Subcutaneous adipose tissue (tissue), 4 donors: ENCODE data around the gene STK32C. TPM values are rescaled to one million over a fixed set of nuclear protein-coding genes. Genes with fewer than 3 reads are reported as not detected.

Experiments
- total RNA-seq, 4 donors: library from RNA; depleted of rRNA; stranded (reverse); fragments of >200 nt; gene quantifications; one replicate each; pipeline ENCODE4 v1.1.0, GENCODE V29; 2016
- TF ChIP-seq, protein P1 (sequence below): fragments of 450-650 bp; IDR thresholded peaks from one replicate; pipeline ENCODE4 v1.5.1; 2016; ENCODE audit warnings: low read depth, mild to moderate bottlenecking, control low read depth, antibody characterized with exemption, moderate library complexity

The STK32C gene
- total RNA-seq, 4 donors from 2014 or later = 2.9 to 12.3 (median 10.9) TPM

DNA sequence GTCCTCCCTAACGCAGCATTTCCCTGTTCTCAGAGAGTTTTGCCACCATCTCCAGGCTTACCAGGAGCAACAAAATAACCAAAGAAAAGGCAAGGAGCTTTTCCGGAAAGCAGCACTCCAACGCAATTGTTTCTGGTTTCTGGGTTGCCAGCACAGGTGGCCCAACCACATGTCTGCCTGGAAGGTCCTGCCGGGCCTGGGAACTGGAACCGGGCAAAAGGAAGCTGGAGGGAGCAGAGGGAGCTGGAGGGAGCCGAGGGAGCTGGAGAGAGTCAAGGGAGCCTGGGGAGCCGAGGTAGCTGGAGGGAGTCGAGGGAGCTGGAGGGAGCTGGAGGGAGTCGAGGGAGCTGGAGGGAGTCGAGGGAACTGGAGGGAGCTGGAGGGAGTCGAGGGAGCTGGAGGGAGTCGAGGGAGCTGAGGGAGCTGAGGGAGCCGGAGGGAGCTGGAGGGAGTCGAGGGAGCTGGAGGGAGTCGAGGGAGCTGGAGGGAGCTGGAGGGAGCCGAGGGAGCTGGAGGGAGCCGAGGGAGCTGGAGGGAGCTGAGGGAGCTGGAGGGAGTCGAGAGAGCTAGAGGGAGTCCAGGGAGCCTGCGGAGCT lies 54.6 kb downstream of the STK32C start:
- TF ChIP-seq, protein P1, sequence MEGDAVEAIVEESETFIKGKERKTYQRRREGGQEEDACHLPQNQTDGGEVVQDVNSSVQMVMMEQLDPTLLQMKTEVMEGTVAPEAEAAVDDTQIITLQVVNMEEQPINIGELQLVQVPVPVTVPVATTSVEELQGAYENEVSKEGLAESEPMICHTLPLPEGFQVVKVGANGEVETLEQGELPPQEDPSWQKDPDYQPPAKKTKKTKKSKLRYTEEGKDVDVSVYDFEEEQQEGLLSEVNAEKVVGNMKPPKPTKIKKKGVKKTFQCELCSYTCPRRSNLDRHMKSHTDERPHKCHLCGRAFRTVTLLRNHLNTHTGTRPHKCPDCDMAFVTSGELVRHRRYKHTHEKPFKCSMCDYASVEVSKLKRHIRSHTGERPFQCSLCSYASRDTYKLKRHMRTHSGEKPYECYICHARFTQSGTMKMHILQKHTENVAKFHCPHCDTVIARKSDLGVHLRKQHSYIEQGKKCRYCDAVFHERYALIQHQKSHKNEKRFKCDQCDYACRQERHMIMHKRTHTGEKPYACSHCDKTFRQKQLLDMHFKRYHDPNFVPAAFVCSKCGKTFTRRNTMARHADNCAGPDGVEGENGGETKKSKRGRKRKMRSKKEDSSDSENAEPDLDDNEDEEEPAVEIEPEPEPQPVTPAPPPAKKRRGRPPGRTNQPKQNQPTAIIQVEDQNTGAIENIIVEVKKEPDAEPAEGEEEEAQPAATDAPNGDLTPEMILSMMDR = no peak

DNA sequence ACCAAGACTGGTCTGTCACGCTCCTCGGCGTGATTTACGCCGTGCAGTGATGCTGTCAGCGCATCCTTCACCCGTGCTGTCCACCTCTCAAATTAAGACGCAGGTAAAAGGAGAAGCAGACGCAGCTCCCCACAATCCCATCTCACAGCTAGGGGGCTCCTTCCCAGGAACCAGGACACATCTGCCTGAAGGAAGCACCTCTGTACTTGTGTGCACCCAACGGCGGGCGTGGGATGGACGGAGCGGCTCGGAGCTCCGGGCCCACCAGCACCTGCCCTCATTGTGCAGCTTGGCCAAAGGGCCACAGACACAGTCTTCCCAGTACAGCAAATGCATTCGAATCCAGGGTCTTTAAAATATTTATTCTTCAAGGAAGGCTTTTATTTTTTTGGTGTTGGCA lies 55.3 kb downstream of the STK32C start:
- TF ChIP-seq, protein P1 = no peak

DNA sequence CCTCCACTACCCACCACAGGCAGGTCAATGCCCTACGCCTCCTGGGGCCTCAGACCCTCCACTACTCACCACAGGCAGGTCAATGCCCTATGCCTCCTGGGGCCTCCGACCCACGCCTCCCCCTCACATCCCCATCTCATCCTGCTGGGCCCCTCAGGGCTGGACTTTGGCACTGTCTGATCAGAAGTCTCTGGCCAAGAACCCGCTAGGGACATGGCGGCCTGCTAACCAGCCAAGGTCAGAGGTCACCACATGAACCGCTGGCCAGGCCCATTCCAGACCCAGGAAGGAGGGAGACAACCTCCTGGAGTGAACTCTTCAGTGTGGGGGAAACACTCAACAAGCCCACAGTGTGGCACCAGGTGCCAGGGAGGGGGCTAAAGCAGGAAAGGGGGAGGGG lies 55.8 kb downstream of the STK32C start:
- TF ChIP-seq, protein P1 = no peak

DNA sequence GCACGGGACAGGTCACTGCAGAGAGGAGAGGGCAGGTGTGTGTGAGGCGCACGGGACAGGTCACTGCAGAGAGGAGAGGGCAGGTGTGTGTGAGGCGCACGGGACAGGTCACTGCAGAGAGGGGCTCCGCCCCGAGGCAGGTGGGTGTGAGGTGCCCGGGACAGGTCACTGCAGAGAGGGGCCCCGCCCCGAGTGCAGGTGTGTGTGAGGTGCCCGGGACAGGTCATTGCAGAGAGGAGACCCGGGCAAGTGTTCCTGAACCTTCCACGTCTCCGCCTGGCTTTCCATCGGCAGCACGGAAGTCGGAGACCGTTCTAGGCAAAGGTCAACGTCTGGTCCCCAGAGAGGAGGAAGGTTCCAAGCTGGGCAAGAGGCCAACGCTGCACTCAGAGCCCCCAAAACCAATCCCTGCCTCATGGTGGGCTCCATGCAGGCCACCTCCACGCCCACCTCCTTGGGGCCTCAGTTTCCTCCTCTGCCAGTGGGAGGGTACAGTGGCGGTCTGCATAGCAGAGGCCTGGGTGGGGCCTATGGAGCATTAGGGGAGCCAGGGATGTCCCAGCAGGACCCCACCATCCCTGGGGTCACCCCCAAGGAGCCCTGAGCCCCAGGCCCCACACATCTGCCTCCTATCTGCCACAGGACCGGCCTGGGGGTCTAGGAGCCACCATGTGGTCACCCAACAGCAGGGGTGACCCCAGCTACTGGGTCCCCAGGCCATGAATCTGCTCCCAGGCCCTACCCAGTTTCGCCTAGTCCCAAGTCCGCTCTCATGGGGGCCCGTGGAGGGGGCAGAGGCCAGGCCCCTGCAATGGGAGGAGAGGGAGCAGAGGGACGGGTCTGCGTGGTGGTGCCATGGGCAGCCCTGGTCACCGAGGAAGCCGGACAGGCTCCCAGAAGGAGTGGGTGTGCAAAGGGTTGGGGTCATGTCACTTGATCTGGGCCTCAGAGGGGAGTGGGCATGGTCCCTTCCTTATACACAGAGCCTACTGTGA lies 57.0 kb downstream of the STK32C start:
- TF ChIP-seq, protein P1 = no peak

DNA sequence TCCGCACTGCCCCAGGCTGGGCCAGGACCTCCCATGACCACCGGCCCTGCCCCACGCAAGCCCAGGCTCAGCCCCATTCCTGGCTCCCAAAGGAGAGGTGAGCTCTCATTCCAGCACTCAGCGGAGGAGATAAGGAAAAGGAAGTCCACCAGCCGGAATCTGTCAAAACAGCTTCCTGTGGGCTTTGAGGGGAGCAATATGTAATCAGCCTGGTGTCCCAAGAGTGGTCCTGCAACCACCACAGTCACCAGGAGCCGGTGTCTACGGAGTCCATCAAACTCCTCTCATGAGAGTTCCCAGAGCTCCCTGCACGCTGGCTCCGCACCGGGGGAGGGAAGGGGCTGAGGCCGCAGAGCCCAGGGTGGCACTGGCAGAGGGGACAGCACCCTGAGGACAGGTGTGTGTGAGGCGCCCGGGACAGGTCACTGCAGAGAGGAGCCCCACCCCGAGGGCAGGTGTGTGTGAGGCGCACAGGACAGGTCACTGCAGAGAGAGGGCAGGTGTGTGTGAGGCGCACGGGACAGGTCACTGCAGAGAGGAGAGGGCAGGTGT lies 57.9 kb downstream of the STK32C start:
- TF ChIP-seq, protein P1 = no peak

DNA sequence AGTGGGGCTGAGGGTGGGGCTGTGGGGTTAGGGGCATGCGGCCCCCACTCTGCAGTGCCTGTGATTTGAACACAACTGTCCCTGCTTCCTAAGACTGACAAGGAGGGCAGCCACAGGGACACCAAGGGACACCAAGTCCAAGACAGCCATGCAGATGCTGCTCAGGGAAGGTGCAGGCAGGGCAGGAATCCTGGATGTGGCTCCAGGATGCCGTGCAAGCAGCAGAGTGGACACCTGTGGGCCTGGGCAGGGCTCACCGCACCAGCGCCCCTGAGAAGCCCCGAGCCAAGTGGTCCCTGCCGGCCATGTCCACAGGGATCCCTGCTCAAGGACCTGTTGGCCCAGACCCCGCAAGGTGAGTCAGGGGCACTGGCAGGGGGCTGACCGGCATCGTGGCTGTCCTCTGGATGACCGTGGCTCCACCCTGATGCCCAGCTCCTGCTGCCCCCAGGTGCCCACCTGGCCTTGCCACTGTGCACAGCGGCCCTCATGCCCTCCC lies 58.5 kb downstream of the STK32C start:
- TF ChIP-seq, protein P1 = no peak
